Measurements from ENCODE around the gene C6orf136.

Gene C6orf136

GRCh38 chr6:30646450-30647241 lies at the start of gene C6orf136:
Gene C6orf136 (plus strand): TSS chr6:30647133. CDS start chr6:30647232, 99 bp downstream.
- peak; percentile 99 for DNase-seq (ENCODE audit: low spot score)

- peak; percentile 82 for DNase-seq (ENCODE audit: low spot score)
Observed at GRCh38 chr6:30597315-30598144, 49.4 kb upstream of the C6orf136 start.

DNA sequence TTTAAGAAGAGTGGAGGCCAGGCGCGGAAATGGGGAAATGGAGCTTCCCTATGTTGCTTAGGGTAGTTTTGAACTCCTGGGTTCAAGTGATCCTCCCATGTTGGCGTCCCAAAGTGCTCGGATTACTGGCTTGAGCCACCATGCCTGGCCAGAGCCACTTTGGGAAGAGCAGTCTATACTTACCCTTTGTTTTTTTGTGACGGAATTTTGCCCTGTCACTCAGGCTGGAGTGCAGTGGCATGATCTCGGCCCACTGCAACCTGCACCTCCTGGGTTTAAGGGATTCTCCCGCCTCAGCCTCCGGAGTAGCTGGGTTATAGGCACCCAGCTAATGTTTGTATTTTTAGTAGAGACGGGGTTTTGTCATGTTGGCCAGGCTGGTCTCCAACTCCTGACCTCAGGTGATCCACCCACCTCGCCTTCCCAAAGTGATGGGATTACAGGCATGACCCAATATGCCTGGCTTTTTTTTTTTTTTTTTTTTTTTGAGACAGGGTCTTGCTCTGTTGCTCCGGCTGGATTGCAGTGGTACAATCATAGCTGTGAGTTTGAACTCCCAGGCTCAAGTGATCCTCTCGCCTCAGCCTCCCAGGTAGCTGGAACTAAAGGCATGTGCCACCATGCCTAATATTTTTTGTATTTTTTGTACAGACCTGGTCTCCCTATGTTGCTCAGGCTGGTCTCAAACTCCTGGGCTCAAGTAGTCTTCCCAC lies 47.9 kb upstream of the C6orf136 start:
- DNase-seq (ENCODE audit: low spot score) = no peak

DNA sequence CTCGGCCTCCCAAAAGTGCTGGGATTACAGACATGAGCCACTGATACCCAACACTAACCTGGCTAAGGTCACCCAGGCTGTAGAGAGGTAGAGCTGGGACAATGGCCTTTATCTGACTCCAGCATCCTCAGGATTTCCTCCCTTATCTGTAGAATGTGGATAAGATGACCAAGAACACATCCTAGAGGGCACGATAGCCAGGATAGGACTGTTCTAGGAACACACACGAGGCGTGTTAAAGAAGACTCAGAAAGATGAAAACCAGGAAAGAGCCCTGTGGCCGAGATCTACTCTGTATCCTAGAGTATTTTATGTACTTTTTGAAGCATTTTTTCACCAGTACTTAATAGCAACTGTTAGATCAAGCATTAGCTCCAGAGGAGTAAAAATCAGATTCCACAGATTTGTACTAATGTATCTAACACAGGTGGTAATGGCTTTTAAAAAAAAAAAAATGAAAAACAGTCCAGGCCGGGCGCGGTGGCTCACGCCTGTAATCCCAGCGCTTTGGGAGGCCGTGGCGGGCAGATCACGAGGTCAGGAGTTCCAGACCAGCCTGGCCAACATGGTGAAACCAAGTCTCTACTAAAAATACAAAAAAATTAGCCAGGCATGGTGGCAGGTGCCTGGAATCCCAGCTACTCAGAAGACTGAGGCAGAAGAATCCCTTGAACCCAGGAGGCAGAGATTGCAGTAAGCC lies 47.2 kb upstream of the C6orf136 start:
- no peak for DNase-seq (ENCODE audit: low spot score)

DNA sequence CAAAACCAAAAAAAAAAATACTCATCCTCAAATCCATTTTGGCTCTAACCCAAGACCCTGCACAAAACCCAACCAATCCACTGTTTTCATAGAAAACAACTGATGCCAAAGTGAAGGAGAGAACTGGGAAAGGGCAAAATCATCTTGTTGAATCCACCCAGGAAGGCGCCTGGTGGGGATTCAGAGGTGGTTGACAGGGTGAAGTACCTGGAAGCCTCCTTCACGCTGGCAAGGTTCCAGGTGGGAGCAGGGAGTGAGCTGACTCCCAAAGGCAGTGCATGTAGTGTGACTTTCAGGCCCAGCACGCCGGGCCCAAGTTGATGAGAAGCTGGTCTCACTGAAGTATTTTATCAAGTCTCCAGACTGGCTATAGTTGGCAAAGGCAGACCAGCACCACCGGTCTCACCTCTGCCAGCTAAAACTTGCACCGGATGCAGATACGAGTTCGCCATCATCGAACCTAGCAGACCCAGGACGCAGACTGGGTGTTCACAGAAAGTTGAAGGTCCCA lies 46.4 kb upstream of the C6orf136 start:
- DNase-seq (ENCODE audit: low spot score) = no peak

- DNase-seq (ENCODE audit: low spot score) = no peak
Observed at GRCh38 chr6:30601436-30601814, 45.5 kb upstream of the C6orf136 start.

DNA sequence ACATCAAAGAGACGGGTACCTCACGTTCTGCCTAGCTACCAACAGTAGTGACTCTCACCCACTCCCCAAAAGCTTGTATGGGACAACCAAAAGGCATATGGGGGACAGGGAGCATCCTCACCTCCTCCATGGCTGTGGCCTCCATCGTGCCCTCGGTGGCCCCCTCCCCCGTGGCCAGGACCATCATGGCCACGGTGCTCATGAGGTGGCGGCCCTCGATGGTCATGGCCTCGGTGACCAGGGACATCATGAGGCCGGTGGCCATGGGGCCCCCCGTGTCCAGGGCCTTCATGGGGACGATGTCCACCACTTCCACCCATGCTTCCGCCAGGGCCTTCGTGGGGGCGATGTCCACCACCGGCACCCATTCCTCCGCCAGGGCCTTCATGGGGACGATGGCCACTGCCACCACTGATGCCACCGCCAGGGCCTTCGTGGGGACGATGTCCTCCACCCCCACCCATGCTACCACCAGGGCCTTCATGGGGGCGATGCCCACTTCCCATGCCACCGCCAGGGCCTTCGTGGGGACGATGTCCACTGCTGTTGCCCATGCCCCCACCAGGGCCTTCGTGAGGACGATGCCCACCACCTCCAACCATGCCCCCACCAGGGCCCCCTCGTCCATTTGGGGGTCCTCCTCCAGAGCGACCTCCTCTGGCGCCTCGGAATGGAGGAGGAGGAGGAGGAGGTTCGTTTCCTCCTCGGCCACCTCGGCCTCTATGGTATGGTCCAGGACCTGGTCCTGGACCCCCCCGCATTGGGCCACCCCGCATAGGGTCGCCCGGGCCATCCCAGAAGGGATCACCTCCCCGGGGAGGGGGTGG lies 44.9 kb upstream of the C6orf136 start:
- DNase-seq (ENCODE audit: low spot score) = no peak

GRCh38 chr6:30603961-30604360 lies 43.0 kb upstream of the C6orf136 start:
- DNase-seq (ENCODE audit: low spot score) = no peak

DNA sequence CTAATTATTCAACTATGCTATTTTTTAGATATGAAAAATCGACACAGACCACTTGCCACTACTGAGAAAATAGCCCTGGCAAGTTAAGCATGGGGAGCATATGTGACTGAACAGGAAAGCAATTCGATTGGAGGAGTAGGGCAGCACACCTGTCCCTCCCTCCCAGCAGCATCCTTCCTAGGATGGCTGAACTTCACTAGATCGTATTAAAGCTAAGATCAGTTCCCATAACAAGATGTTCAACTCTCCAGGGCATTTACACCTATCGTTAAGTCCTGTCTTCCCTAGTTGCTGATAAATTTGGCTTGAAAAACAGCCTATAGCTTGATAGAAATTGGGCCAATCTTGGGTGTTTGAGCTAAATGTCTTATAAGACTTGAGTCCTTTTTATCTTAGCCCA lies 36.9 kb upstream of the C6orf136 start:
- DNase-seq (ENCODE audit: low spot score) = no peak

DNA sequence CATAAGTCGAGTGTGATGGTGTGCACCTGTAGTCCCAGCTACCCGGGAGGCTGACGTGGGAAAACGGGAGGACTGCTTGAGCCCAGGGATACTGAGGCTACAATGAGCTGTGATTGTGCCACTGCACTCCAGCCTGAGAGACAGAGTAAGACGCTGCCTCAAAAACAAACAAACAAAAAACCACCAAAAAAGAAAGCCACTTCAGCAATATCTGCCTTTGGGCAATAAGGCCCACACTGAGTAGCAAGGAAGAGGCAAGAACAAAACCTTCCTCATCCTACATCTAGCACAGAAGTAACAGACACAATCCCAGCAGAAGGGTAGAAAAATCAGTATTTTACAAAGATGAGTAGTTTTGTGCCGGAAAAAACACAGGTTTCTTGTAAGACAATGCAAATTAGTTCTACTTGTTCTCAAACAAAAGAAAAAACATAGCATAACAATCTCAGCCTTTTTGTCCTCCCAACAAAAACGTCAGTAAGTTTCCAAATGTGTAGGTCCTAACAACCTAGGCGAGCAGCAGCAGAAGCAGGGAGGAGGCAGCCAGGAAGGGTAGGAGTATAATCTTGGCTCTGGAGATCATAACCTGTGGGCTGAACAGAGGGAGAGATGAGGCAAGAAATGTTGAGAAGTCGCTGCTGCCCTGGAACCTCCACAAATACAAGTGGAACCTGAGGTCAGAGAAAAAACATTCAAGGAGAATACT lies 35.6 kb upstream of the C6orf136 start:
- no peak for DNase-seq (ENCODE audit: low spot score)

DNA sequence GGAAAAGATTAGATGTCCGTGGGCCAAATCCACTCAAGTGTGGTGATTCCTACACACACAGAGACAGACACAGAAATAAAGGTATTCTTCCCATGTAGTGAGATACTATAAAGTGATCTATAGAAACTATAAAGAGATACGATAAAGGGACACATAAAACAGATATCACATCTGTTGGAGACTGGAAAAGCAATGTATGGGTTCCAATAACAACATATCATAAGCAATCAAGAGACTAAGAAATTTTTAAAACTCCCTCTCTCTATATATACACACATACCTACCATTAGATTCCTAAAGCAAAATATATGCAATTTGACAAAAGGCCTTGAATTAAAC lies 35.1 kb upstream of the C6orf136 start:
- no peak for DNase-seq (ENCODE audit: low spot score)

GRCh38 chr6:30612213-30612612 lies 34.7 kb upstream of the C6orf136 start:
- peak; percentile 50 for DNase-seq (ENCODE audit: low spot score)

GRCh38 chr6:30612687-30613248 lies 34.2 kb upstream of the C6orf136 start:
- no peak for DNase-seq (ENCODE audit: low spot score)

GRCh38 chr6:30613251-30614043 lies 33.5 kb upstream of the C6orf136 start:
- DNase-seq (ENCODE audit: low spot score) = no peak

GRCh38 chr6:30614044-30614842 lies 32.7 kb upstream of the C6orf136 start:
- no peak for DNase-seq (ENCODE audit: low spot score)

DNA sequence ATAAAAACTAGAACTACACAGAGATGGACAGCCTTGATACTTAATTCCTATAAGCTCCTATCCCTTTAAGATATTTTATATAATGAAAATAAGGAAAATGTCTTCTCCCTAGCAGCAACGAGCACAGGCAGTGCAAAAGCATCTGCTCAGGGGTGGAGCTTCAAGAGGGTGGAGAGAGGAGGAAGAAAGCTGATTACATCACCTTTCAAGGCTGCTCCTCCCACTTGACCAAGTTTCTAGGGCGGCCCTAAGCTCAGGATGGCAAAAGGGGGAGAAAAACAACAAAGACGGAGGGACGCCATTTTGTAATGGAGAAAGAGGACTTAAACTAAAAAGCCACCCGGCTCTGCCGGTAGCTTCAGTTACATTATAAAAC lies 32.1 kb upstream of the C6orf136 start:
- peak; percentile 86 for DNase-seq (ENCODE audit: low spot score)

- peak; percentile 47 for DNase-seq (ENCODE audit: low spot score)
Observed at GRCh38 chr6:30615219-30615957, 31.5 kb upstream of the C6orf136 start.

Data from GM03348 (cell line).